ENCODE results near the gene PDX1.

PDX1 gene

DNA sequence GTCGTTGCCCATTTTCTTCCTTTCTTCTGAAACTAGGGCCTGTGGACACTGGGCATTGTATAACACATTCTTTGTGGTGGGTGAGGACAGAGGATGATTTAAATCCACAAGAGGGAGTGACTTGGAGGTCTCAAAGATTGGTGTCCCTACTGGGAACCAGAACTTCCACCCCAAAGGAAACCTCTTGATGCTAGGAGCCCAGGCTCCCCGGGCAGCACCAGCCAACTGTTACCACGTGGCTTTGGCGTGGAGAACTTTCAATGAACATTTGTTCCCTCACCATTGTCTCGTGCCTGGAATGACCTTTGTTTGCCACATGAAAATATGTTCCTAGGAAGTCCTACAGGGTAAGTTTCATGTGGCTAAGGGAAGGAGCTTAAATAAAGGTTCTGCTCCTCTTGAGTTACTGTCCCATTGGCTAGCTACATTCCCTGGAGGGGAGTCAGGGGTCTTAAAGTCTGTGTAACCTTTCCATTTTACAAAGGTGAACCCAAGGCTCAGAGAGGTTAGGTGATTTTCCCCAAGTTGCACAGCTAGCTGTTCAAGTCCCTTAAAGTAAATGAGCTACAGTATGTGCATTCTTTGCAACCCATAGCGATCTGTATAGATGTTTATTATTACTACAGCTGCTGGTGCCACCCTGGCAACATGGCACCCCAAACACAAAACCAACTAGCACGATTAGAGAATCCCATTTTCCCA, 54.3 kb downstream of the PDX1 start:
- Histone ChIP-seq H3K4me3 (ENCODE audit: low read length) (no peak overlapping the region), H3K79me2 (ENCODE audit: control insufficient read depth, low read length) (no peaks in the 10 kb centered on the region), H3K27me3 (ENCODE audit: control insufficient read depth, low read length) (peaks cover 29% of the 10 kb centered on the region), H3K9me2 (replicated peaks; ENCODE audit: control insufficient read depth, low read length) (no peaks in the 10 kb centered on the region), H4K20me1 (ENCODE audit: control insufficient read depth, insufficient read depth, low read depth, low read length) (no peaks in the 10 kb centered on the region), H3K36me3 (ENCODE audit: control insufficient read depth, low read length) (no peaks in the 10 kb centered on the region), H3K4me1 (ENCODE audit: control insufficient read depth, low read length) (no peaks in the 10 kb centered on the region), H3K27ac (ENCODE audit: low read depth, low read length) (no peak overlapping the region), H3K4me2 (ENCODE audit: low read length) (no peak overlapping the region), H3F3A (ENCODE audit: control insufficient read depth, insufficient read depth) (no peaks in the 10 kb centered on the region), H3K9me3 (ENCODE audit: control insufficient read depth, insufficient read depth, low read length) (no peaks in the 10 kb centered on the region)
- TF ChIP-seq, protein P1, sequence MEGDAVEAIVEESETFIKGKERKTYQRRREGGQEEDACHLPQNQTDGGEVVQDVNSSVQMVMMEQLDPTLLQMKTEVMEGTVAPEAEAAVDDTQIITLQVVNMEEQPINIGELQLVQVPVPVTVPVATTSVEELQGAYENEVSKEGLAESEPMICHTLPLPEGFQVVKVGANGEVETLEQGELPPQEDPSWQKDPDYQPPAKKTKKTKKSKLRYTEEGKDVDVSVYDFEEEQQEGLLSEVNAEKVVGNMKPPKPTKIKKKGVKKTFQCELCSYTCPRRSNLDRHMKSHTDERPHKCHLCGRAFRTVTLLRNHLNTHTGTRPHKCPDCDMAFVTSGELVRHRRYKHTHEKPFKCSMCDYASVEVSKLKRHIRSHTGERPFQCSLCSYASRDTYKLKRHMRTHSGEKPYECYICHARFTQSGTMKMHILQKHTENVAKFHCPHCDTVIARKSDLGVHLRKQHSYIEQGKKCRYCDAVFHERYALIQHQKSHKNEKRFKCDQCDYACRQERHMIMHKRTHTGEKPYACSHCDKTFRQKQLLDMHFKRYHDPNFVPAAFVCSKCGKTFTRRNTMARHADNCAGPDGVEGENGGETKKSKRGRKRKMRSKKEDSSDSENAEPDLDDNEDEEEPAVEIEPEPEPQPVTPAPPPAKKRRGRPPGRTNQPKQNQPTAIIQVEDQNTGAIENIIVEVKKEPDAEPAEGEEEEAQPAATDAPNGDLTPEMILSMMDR (IDR thresholded peaks at IDR 0.05; ENCODE audit: low read depth, low read length, poor library complexity, severe bottlenecking) = no peak
- TF ChIP-seq EZH2phosphoT487 (IDR thresholded peaks at IDR 0.05; ENCODE audit: borderline replicate concordance, low read length) = no peak

All from DOHH2 (cell line).